Keratinocyte (primary cell): ENCODE measurements around the gene MAST3. TPM values are rescaled to one million over a fixed set of nuclear protein-coding genes. Genes with fewer than 3 reads are reported as not detected.

Source experiments
- DNase-seq: peaks from one replicate; pipeline ENCODE4 v3.0.0-alpha.2; 2011; ENCODE audit warnings: low read depth, missing footprints, low spot score
- FAIRE-seq: peaks from 2 replicates; lab custom pipeline; 2011; peaks lifted over from hg19 to GRCh38; lab: Jason Lieb, UNC
- H2AFZ ChIP-seq: 2 replicates; pipeline ENCODE4 v1.6.0; 2012; ENCODE audit warnings: low read length, control low read depth, inconsistent platforms; ENCODE audit not compliant: control insufficient read depth
- H3K27ac ChIP-seq: 2 replicates; pipeline ENCODE4 v1.5.1; 2011; ENCODE audit warnings: low read length; ENCODE audit not compliant: control insufficient read depth, insufficient read depth
- H3K27me3 ChIP-seq: 3 replicates; pipeline ENCODE4 v1.6.0; 2011; ENCODE audit warnings: low read length; ENCODE audit not compliant: control insufficient read depth, insufficient read depth; ENCODE audit errors: extremely low read depth
- H3K36me3 ChIP-seq, 2 experiments: 2 replicates in 1 of 2; 3 replicates in 1 of 2; pipeline ENCODE4 v1.5.1; 2011; ENCODE audit warnings: low read length in 2 of 2, mild to moderate bottlenecking in 1 of 2; ENCODE audit not compliant: control insufficient read depth in 2 of 2, insufficient read depth in 2 of 2; ENCODE audit errors: extremely low read depth in 1 of 2
- H3K4me1 ChIP-seq: 3 replicates; pipeline ENCODE4 v1.5.1; 2011; ENCODE audit warnings: low read length; ENCODE audit not compliant: control insufficient read depth, insufficient read depth; ENCODE audit errors: extremely low read depth
- H3K4me2 ChIP-seq: 3 replicates; pipeline ENCODE4 v1.6.0; 2011; ENCODE audit warnings: low read depth, low read length; ENCODE audit not compliant: control insufficient read depth, insufficient read depth; ENCODE audit errors: extremely low read depth
- H3K4me3 ChIP-seq, 3 experiments: fragments of 200-600 bp in 1 of 3; sonication (generic) in 1 of 3; 2 replicates in 2 of 3; 3 replicates in 1 of 3; pipeline ENCODE4 v1.5.1; 2011 to 2016; ENCODE audit warnings: low read length in 3 of 3, mild to moderate bottlenecking in 3 of 3, control low read depth in 2 of 3, inconsistent platforms in 1 of 3, low read depth in 1 of 3, mixed read lengths in 1 of 3, mixed run types in 1 of 3, moderate library complexity in 1 of 3; ENCODE audit not compliant: control insufficient read depth in 2 of 3, insufficient read depth in 2 of 3; ENCODE audit errors: extremely low read depth in 1 of 3
- H3K79me2 ChIP-seq: 2 replicates; pipeline ENCODE4 v1.6.0; 2012; ENCODE audit warnings: low read length; ENCODE audit not compliant: control insufficient read depth, insufficient read depth
- H3K9ac ChIP-seq: 3 replicates; pipeline ENCODE4 v1.6.0; 2011; ENCODE audit warnings: low read length; ENCODE audit not compliant: control insufficient read depth, insufficient read depth; ENCODE audit errors: extremely low read depth
- H3K9me1 ChIP-seq: 3 replicates; pipeline ENCODE4 v1.6.0; 2011; ENCODE audit warnings: low read length; ENCODE audit not compliant: control insufficient read depth, insufficient read depth; ENCODE audit errors: extremely low read depth
- H3K9me3 ChIP-seq: 2 replicates; pipeline ENCODE4 v1.5.1; 2012; ENCODE audit warnings: low read depth, low read length; ENCODE audit not compliant: control insufficient read depth
- H4K20me1 ChIP-seq: 3 replicates; pipeline ENCODE4 v1.6.0; 2011; ENCODE audit warnings: low read length; ENCODE audit not compliant: control insufficient read depth, insufficient read depth; ENCODE audit errors: extremely low read depth
- CTCF ChIP-seq, 3 experiments: IDR thresholded peaks in 1 of 3; conservative IDR thresholded peaks in 1 of 3; optimal IDR thresholded peaks in 1 of 3; 2 replicates in 2 of 3; 3 replicates in 1 of 3; pipeline versions ENCODE3 to v1.5.1; 2011; ENCODE audit warnings: low read length in 3 of 3, mild to moderate bottlenecking in 3 of 3, moderate library complexity in 2 of 3, control low read depth in 1 of 3, inconsistent platforms in 1 of 3; ENCODE audit not compliant: insufficient read depth in 2 of 3; ENCODE audit errors: extremely low read depth in 1 of 3
- EZH2 ChIP-seq: IDR thresholded peaks from one replicate; pipeline ENCODE4 v1.6.1; 2012; ENCODE audit warnings: inconsistent platforms, mild to moderate bottlenecking, low read length, moderate library complexity
- dilution Hi-C: fragments of 300-500 bp; cut with MboI; formaldehyde crosslinking; loops from one replicate; pipeline ENCODE4 v1.7.0; 2020; ENCODE audit warnings: low sequenced_read_pairs; ENCODE audit not compliant: extremely low pct_ligation_motif_present
- polyA plus RNA-seq, 5 experiments: library from polyadenylated mRNA; depleted of rRNA in 3 of 5; stranded (reverse) in 3 of 5; stranded (forward) in 1 of 5; unstranded in 1 of 5; fragments of >200 nt; gene quantifications; 1 replicate in 1 of 5; 2 replicates in 3 of 5; 3 replicates in 1 of 5; pipeline versions ENCODE4 v1.2.1 to v1.2.3, GENCODE V29; 2011 to 2012; ENCODE audit warnings: missing spikeins in 2 of 5, low read depth in 1 of 5, low replicate concordance in 1 of 5

MAST3 gene
- polyA plus RNA-seq, 1 donor (not counting 4 experiments of a cell fraction or from before 2014, with no cell fraction given): 0.73 TPM

- peaks cover 9% of the 10 kb centered on the region for H3K4me1 ChIP-seq
- H3K9ac ChIP-seq: no peak overlapping the region
- H3K79me2 ChIP-seq: no peaks in the 10 kb centered on the region
- H3K36me3 ChIP-seq: no peaks in the 10 kb centered on the region
- H4K20me1 ChIP-seq: peaks cover 4% of the 10 kb centered on the region
- H2AFZ ChIP-seq: no peak overlapping the region
- dilution Hi-C loops: no loop called here
- H3K9me1 ChIP-seq: no peaks in the 10 kb centered on the region
- no peak overlapping the region for H3K27ac ChIP-seq
- no peak overlapping the region for H3K4me2 ChIP-seq
- TF ChIP-seq EZH2 (no peak), CTCF (optimal IDR thresholded peaks at IDR 0.05 in 1 of 3, IDR thresholded peaks at IDR 0.05 in 1 of 3, conservative IDR thresholded peaks at IDR 0.05 in 1 of 3; ENCODE audit: extremely low read depth in 1 of 3, insufficient read depth in 2 of 3, low read length in 3 of 3) (no peak)
- FAIRE-seq (no peak), DNase-seq (no peak)
- H3K27me3 ChIP-seq: no peaks in the 10 kb centered on the region
- H3K9me3 ChIP-seq: no peaks in the 10 kb centered on the region
- no peak overlapping the region for H3K4me3 ChIP-seq
These were observed 79.1 kb downstream of the MAST3 start for GRCh38 chr19:18176367-18177310.

DNA sequence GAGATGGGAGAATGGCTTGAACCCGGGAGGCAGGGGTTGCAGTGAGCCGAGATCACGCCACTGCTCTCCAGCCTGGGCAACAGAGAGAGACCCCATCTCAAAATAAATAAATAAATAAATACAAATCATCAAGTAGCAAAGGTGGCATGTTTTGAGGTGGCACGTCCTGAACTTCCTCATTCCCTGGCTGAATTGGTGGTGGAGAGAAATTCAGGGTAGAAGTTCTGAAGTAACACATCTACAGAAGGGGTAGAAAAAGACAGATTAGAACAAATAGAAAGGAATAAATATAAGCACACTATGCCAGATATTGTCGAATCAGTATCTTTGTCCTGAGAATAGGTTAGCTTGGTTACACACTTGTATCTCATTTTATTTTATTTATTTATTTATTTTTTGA, 82.4 kb downstream of the MAST3 start:
- Histone ChIP-seq H4K20me1 (no peaks in the 10 kb centered on the region), H3K27me3 (no peaks in the 10 kb centered on the region), H3K4me1 (no peaks in the 10 kb centered on the region), H3K79me2 (no peaks in the 10 kb centered on the region), H3K9me1 (no peaks in the 10 kb centered on the region), H3K9ac (no peak overlapping the region), H3K36me3 (no peaks in the 10 kb centered on the region), H2AFZ (no peak overlapping the region), H3K9me3 (no peaks in the 10 kb centered on the region), H3K4me2 (no peak overlapping the region), H3K4me3 (no peak overlapping the region), H3K27ac (no peak overlapping the region)
- TF ChIP-seq CTCF (optimal IDR thresholded peaks at IDR 0.05 in 1 of 3, IDR thresholded peaks at IDR 0.05 in 1 of 3, conservative IDR thresholded peaks at IDR 0.05 in 1 of 3; ENCODE audit: extremely low read depth in 1 of 3, insufficient read depth in 2 of 3, low read length in 3 of 3) (no peak), EZH2 (no peak)
- DNase-seq: no peak
- FAIRE-seq: no peak
- dilution Hi-C loops: no loop called here
